ENCODE measurements around the gene RFNG.

DNA sequence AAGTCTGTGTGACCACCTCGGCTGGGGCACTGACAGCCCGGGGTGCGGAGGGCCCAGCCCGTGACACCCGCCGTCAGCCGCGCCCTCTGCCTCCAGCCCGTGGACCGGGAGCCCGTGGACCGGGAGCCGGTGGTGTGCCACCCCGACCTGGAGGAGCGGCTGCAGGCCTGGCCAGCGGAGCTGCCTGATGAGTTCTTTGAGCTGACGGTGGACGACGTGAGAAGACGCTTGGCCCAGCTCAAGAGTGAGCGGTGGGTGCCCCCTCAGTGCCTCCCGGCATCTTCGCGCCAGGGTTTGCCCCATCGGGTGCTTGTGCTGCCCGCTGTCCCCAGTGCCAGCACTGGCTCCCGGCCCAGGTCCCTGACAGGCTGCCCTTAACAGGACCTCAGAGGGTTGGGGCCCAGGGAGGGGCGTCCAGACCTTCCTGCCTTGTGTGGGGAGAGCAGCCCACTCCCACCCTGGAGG is 42.6 kb downstream of the RFNG start:
- TF ChIP-seq, protein P1, sequence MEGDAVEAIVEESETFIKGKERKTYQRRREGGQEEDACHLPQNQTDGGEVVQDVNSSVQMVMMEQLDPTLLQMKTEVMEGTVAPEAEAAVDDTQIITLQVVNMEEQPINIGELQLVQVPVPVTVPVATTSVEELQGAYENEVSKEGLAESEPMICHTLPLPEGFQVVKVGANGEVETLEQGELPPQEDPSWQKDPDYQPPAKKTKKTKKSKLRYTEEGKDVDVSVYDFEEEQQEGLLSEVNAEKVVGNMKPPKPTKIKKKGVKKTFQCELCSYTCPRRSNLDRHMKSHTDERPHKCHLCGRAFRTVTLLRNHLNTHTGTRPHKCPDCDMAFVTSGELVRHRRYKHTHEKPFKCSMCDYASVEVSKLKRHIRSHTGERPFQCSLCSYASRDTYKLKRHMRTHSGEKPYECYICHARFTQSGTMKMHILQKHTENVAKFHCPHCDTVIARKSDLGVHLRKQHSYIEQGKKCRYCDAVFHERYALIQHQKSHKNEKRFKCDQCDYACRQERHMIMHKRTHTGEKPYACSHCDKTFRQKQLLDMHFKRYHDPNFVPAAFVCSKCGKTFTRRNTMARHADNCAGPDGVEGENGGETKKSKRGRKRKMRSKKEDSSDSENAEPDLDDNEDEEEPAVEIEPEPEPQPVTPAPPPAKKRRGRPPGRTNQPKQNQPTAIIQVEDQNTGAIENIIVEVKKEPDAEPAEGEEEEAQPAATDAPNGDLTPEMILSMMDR (IDR thresholded peaks at IDR 0.05; ENCODE audit: low read depth, low read length), result no peak
- TF ChIP-seq, protein P2, sequence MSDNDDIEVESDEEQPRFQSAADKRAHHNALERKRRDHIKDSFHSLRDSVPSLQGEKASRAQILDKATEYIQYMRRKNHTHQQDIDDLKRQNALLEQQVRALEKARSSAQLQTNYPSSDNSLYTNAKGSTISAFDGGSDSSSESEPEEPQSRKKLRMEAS (IDR thresholded peaks at IDR 0.05; ENCODE audit: low read depth, low read length), result no peak

Measured in NB4 (cell line).